GM18868 (cell line): Measurements from ENCODE around the gene HBG2.
"Not testable (repeated sequence)": the region's sequence is repeated elsewhere in the genome, so short reads cannot be mapped to it uniquely, and the experiment has no call there.

ENCODE experiments used
- ATAC-seq: cut with Tn5 transposase; IDR thresholded peaks from one replicate; pipeline ENCODE4 v1.9.1; 2021; ENCODE audit warnings: mild to moderate bottlenecking, moderate library complexity; ENCODE audit not compliant: unreplicated experiment

HBG2 gene

GRCh38 chr11:5282628-5283027 lies 28.0 kb upstream of the HBG2 start:
- no peak for ATAC-seq

- no peak for ATAC-seq
Measured at GRCh38 chr11:5281596-5281995, 27.0 kb upstream of the HBG2 start.

- ATAC-seq, result peak; percentile 97
Measured at GRCh38 chr11:5280582-5281102, 26.1 kb upstream of the HBG2 start.

GRCh38 chr11:5279471-5280090 lies 25.0 kb upstream of the HBG2 start:
- ATAC-seq, result no peak

- ATAC-seq, result no peak
Measured at GRCh38 chr11:5277807-5278382, 23.3 kb upstream of the HBG2 start.

- ATAC-seq, result no peak
Measured at GRCh38 chr11:5276697-5277096, 22.1 kb upstream of the HBG2 start.

- ATAC-seq, result no peak
Measured at GRCh38 chr11:5275369-5276110, 21.0 kb upstream of the HBG2 start.

GRCh38 chr11:5274395-5274794 lies 19.8 kb upstream of the HBG2 start:
- no peak for ATAC-seq

- no peak for ATAC-seq
Measured at GRCh38 chr11:5272395-5273017, 17.9 kb upstream of the HBG2 start.

- no peak for ATAC-seq
Measured at GRCh38 chr11:5269715-5270147, 15.2 kb upstream of the HBG2 start, which contains the start of gene HBE1. HBE1 (minus strand) TSS chr11:5269945; CDS start chr11:5269890, 55 bp downstream.

GRCh38 chr11:5267033-5267563 lies 12.5 kb upstream of the HBG2 start:
- no peak for ATAC-seq

GRCh38 chr11:5266609-5267008 lies 12.0 kb upstream of the HBG2 start:
- ATAC-seq, result no peak

- ATAC-seq, result no peak
Measured at GRCh38 chr11:5265832-5266231, 11.3 kb upstream of the HBG2 start.

- ATAC-seq, result no peak
Measured at GRCh38 chr11:5258543-5259262, 4.1 kb upstream of the HBG2 start.

GRCh38 chr11:5257296-5257695 lies 2.7 kb upstream of the HBG2 start:
- ATAC-seq, result no peak

GRCh38 chr11:5254023-5254422 lies 558 bp downstream of the HBG2 start:
- ATAC-seq, result not testable (repeated sequence)

- not testable (repeated sequence) for ATAC-seq
Measured at GRCh38 chr11:5253440-5253839, 1.1 kb downstream of the HBG2 start.

- ATAC-seq, result no peak
Measured at GRCh38 chr11:5252919-5253265, 1.7 kb downstream of the HBG2 start.

GRCh38 chr11:5252192-5252918 lies 2.2 kb downstream of the HBG2 start:
- ATAC-seq, result no peak

GRCh38 chr11:5251746-5252145 lies 2.8 kb downstream of the HBG2 start:
- ATAC-seq, result no peak
